ENCODE measurements around the gene KLF16.

DNA sequence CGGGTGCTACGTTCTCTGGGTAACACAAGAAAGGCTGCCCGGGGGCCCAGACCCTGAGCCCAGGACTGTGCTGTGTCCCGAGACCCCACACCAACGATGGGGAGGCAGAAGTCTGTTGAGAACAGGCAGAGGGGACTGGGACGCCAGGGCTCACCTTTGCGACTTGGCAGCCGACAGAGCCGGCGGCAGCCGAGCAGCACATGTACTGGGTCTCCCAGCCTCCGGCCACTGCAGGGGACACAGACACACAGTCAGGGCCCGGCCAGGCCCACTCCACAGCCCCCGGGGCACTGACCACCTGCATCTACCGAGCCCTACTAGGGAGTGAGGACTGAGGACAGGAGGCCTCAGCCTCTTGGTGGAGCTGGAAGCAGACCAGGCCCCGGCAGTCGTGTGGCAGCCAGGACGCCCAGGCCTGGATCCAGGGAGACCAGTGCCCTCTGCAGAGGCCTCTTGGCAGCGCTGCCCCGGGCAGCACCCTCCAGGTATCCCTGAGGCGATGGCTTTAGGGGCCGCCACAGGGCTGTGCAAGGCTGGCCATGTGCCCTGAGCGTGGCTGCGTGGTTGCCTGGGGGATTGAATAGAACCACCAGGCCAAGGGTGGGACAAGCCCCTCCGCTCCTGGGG, 45.7 kb downstream of the KLF16 start:
- TF ChIP-seq JUND (IDR thresholded peaks at IDR 0.05; ENCODE audit: low read depth, low read length) (no peak), CTCF (IDR thresholded peaks at IDR 0.05 in 2 of 3, conservative IDR thresholded peaks at IDR 0.05 in 1 of 3; ENCODE audit: control insufficient read depth in 2 of 3, extremely low read depth in 1 of 3, insufficient read depth in 1 of 3, low read depth in 3 of 3, low read length in 3 of 3) (no peak), CBX5 (IDR thresholded peaks at IDR 0.05; ENCODE audit: low read depth) (no peak), RAD21 (IDR thresholded peaks at IDR 0.05; ENCODE audit: insufficient read depth, low read depth, low read length) (no peak), NR2C2 (IDR thresholded peaks at IDR 0.05; ENCODE audit: borderline replicate concordance, control insufficient read depth, insufficient read length, low read depth) (no peak), NBN (IDR thresholded peaks at IDR 0.05) (no peak)
- TF ChIP-seq, protein P1, sequence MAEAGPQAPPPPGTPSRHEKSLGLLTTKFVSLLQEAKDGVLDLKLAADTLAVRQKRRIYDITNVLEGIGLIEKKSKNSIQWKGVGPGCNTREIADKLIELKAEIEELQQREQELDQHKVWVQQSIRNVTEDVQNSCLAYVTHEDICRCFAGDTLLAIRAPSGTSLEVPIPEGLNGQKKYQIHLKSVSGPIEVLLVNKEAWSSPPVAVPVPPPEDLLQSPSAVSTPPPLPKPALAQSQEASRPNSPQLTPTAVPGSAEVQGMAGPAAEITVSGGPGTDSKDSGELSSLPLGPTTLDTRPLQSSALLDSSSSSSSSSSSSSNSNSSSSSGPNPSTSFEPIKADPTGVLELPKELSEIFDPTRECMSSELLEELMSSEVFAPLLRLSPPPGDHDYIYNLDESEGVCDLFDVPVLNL (IDR thresholded peaks at IDR 0.05; ENCODE audit: low read depth, low read length) = no peak
- TF ChIP-seq, protein P2, sequence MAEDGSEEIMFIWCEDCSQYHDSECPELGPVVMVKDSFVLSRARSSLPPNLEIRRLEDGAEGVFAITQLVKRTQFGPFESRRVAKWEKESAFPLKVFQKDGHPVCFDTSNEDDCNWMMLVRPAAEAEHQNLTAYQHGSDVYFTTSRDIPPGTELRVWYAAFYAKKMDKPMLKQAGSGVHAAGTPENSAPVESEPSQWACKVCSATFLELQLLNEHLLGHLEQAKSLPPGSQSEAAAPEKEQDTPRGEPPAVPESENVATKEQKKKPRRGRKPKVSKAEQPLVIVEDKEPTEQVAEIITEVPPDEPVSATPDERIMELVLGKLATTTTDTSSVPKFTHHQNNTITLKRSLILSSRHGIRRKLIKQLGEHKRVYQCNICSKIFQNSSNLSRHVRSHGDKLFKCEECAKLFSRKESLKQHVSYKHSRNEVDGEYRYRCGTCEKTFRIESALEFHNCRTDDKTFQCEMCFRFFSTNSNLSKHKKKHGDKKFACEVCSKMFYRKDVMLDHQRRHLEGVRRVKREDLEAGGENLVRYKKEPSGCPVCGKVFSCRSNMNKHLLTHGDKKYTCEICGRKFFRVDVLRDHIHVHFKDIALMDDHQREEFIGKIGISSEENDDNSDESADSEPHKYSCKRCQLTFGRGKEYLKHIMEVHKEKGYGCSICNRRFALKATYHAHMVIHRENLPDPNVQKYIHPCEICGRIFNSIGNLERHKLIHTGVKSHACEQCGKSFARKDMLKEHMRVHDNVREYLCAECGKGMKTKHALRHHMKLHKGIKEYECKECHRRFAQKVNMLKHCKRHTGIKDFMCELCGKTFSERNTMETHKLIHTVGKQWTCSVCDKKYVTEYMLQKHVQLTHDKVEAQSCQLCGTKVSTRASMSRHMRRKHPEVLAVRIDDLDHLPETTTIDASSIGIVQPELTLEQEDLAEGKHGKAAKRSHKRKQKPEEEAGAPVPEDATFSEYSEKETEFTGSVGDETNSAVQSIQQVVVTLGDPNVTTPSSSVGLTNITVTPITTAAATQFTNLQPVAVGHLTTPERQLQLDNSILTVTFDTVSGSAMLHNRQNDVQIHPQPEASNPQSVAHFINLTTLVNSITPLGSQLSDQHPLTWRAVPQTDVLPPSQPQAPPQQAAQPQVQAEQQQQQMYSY (CRISPR knock-in tag; IDR thresholded peaks at IDR 0.05) = no peak
